ENCODE data around the gene ZNF682.
"Not testable (repeated sequence)": the region's sequence is repeated elsewhere in the genome, so short reads cannot be mapped to it uniquely, and the experiment has no call there.

GRCh38 chr19:19957766-19958165 lies 81.5 kb downstream of the ZNF682 start:
- not testable (repeated sequence) for TF ChIP-seq CTCF (IDR thresholded peaks at IDR 0.05); EZH2 (IDR thresholded peaks at IDR 0.05; ENCODE audit: borderline replicate concordance, insufficient read depth, low read depth, low read length, poor library complexity, severe bottlenecking)
